Measurements from ENCODE around the gene MAP2. TPM values are rescaled to one million over a fixed set of nuclear protein-coding genes. Genes with fewer than 3 reads are reported as not detected.

MAP2 gene
- total RNA-seq, 1 donor from 2014 or later = 24.9 TPM

DNA sequence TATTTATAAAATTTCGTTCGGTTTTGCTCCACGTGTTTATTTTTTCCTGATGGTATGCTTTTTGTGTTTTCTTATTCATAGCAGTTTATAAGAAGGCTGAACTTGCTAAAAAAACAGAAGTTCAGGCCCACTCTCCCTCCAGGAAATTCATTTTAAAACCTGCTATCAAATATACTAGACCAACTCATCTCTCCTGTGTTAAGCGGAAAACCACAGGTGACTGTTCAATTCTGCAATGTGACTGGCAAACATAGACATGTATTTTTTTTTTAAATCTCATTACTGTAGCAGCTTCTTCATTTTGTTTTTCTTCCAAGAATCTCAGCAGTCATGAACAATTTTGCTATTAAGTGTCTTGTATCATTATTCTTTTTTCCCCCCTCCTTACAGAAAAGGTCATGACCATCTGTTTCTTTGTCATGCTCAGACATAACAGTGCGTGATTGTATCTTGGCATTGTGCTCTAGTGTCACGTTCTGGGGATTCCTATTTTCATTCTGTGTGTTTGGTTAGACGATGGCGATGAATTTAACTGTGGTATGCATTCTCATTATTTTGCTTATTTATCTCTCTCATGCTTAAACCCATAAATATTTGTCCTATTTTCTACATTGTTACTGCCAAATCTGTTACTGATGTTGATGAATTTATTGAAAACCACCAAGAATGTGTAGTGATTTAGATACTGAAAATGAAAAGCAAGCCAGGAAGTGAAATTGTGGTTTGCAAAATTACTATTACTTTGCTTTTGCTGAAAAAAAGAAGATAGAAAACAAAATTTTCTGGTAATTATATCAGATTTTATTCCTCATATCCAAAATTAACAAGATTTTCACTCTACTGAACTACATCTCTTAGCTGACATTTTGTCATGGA is 273.2 kb downstream of the MAP2 start:
- DNase-seq (ENCODE audit: low read depth, low spot score) = no peak

GRCh38 chr2:209702775-209703174 is 278.9 kb downstream of the MAP2 start:
- no peak for DNase-seq (ENCODE audit: low read depth, low spot score)

DNA sequence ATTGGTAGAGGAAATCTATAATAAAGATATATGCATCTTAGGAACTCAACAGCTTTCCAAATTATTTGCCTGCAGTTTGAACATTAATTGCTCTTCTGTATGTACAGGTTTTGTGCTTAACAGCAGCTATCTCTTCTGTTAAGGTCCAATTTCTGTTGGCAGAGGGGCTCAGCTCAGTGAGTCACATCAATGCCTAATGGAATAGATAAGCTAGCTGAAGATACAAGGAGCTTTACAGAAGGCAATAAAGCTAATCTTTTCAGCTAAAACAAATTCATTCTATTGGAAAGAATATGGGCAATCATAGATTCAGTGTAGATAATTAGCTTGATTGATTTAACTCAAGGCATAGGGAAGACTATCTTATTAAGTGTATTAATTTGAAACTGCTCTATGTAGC is 289.4 kb downstream of the MAP2 start:
- DNase-seq (ENCODE audit: low read depth, low spot score) = no peak

DNA sequence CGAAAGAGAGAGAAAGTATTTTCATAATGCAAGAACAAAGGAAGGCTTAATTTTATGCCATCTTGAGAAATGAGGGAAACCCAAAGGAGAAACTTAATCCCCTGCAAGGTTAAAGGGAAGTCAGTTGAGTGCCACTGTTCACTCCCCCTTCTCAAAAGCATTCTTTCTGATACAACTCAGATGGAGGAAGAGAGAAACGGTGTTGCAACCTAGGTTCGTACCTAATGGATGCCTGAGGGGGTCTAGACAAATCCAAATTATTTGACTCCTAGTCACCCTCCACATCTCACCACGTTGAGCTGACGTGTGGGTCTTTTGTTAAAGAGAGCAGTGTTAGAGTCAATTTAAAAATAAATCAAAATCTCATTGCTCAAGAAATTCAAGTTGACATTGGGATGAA is 295.2 kb downstream of the MAP2 start:
- no peak for DNase-seq (ENCODE audit: low read depth, low spot score)

GRCh38 chr2:209721497-209721896 is 297.6 kb downstream of the MAP2 start:
- DNase-seq (ENCODE audit: low read depth, low spot score) = no peak

DNA sequence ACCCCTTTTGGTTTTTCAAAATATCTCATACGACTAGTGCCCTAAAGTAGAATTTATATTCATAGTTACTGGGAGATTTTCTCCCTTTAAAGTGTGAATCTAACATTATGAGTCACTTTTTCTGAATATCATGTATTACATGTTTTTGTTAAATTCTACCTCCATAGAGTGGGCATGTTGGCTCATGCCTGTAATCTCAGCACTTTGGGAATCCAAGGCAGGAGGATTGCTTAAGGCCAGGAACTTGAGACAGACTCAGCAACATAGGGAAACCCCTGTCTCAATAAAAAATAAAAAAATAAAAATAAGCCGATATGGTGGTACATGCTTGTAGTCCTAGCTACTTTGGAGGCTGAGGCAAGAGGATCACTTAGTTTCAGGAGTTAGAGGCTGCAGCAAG is 302.5 kb downstream of the MAP2 start:
- DNase-seq (ENCODE audit: low read depth, low spot score) = no peak

DNA sequence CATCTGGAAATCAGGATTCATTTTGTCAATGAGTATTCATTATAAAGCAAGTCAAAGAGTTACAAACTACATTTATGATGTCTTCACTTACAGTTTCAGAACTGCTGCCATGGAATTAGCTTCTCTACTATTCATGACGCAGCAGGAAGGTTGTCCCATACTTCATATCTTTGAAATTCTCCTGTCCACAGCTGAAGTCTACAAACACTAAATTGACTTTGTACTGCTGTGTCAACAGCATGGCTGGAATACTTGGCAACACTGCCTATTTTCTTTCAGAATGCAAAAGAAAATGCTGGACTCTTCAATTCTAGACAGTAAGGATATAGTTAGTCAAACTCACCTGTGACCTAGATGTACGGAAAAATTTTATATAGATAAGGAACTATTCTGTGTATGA is 303.2 kb downstream of the MAP2 start:
- DNase-seq (ENCODE audit: low read depth, low spot score) = no peak

- DNase-seq (ENCODE audit: low read depth, low spot score) = no peak
These were observed 311.0 kb downstream of the MAP2 start for GRCh38 chr2:209734805-209735204.

DNA sequence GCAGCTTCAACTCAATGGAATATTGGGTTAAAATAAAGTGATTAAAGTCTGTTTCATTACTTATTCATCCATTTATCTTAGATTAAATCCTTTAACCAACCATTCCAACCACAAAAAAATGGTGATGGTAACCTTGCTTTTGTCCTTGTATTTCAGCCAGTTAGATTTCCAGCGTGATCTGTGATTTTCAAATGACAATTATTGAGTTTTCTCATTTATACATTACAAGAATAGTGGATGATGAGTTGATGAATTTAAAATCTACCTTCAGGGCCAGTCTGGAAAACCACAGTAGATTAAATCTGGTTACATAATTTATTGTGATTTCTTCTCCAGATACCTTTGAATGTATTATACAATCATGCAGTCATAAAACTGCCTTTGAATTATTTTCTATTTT is 318.1 kb downstream of the MAP2 start:
- no peak for DNase-seq (ENCODE audit: low read depth, low spot score)

GRCh38 chr2:209753020-209753419 is 329.2 kb downstream of the MAP2 start:
- no peak for DNase-seq (ENCODE audit: low read depth, low spot score)

DNA sequence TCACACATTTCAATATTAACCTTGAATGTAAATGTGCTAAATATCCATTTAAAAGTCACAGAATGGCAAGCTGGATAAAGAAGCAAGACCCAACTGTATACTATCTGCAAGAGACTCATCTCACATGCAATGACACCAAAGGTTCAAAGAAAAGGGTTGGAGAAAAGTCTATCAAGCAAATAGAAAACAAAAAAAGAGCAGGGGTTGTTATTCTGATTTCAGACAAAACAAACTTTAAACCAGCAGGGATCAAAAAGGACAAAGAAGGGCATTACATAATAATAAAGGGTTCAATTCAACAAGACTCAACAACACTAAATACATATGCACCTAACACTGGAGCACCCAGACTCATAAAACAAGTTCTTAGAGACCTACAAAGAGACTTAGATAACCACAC is 333.3 kb downstream of the MAP2 start:
- DNase-seq (ENCODE audit: low read depth, low spot score) = no peak

- DNase-seq (ENCODE audit: low read depth, low spot score) = no peak
These were observed 337.7 kb downstream of the MAP2 start for GRCh38 chr2:209761566-209761965.

- no peak for DNase-seq (ENCODE audit: low read depth, low spot score)
These were observed 338.7 kb downstream of the MAP2 start for GRCh38 chr2:209762563-209762962.

GRCh38 chr2:209763106-209763505 is 339.3 kb downstream of the MAP2 start:
- DNase-seq (ENCODE audit: low read depth, low spot score) = no peak

DNA sequence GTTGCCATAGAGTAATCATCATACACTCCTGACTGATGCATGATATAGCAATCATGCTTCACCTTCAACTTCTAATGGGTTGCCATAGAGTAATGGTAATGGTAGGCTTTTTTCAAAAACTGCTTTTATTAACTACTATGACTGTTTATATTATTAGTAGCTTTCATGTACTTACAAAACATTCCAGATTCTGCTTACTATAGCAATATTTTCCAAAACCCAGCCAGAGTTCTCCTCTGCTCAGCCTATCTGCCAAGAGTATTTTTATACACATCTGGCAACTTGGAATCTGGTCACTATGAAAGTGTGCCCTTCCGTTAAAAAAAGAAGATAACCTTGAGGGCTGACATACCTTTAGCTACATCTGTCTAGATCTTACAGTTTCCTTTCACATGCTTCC is 342.8 kb downstream of the MAP2 start:
- DNase-seq (ENCODE audit: low read depth, low spot score) = no peak

DNA sequence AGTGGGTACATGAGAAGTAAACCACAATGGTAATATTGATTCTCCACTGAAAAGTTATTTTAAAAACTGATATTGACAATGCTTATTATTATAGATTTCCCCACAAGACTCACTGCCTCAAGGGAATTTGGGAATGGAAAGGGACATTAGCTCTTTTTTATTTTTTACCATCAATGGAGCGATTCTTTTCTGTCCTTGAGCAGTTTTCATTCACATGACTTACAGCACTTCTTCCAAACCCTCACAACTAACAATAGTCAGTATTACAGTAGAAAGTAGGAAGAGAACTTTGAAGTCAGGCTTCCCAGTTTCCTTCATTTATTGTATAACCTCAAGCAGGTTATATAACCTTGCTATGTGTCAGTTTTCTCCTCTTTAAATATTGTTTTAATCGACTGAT is 343.5 kb downstream of the MAP2 start:
- DNase-seq (ENCODE audit: low read depth, low spot score) = no peak

GRCh38 chr2:209768557-209768956 is 344.7 kb downstream of the MAP2 start:
- no peak for DNase-seq (ENCODE audit: low read depth, low spot score)

- DNase-seq (ENCODE audit: low read depth, low spot score) = no peak
These were observed 347.8 kb downstream of the MAP2 start, which contains the start of gene UNC80 for GRCh38 chr2:209771474-209772289. Gene UNC80 (plus strand): TSS chr2:209771832. CDS start chr2:209772073, 241 bp downstream.

DNA sequence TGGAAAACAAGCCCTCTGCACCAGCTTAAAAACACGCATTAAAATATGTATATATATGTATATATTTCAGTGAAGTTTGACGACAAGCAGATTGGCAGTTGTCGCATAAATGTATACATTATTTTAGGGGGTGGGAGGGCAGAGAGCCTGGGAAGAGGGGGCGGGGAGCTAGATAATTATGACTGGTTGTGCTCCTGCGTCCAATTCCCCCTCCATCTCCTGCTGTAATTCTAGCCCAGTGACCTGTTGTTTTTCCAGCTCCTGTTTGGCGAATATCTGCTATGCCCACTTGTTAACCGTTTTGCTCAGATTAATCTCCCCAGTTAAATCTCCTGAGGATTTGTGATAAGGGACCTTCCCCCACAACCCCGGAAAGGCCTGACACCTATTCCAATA is 348.4 kb downstream of the MAP2 start:
- DNase-seq (ENCODE audit: low read depth, low spot score) = no peak

- DNase-seq (ENCODE audit: low read depth, low spot score) = no peak
These were observed 349.5 kb downstream of the MAP2 start for GRCh38 chr2:209773377-209773776.

Measured in pulmonary artery endothelial cell (primary cell).